ENCODE results near the gene SHPK.

GRCh38 chr17:3613124-3613523, 22.9 kb downstream of the SHPK start:
- TF ChIP-seq CTCF (IDR thresholded peaks at IDR 0.05; ENCODE audit: low read depth, low read length) = no peak
- no peak for TF ChIP-seq EZH2phosphoT487 (IDR thresholded peaks at IDR 0.05; ENCODE audit: low read depth)

Data from OCI-LY3 (cell line).